A549 (cell line): ENCODE results near the gene DPEP3. TPM values are rescaled to one million over a fixed set of nuclear protein-coding genes. Genes with fewer than 3 reads are reported as not detected.

Source experiments
- ATAC-seq, 2 experiments: fragments of 200-7000 bp in 1 of 2; fragments of >200 bp in 1 of 2; cut with Nextera tagmentation in 1 of 2; cut with Tn5 transposase in 1 of 2; 3 replicates each; pipeline versions ENCODE4 v1.8.0 to v1.9.1; 2018 to 2020; ENCODE audit warnings: mild to moderate bottlenecking in 1 of 2, moderate library complexity in 1 of 2
- CTCF ChIA-PET: fragments of 300-600 bp; sonication (Branson Sonifier 250); formaldehyde crosslinking; extraction: SDS; loops from one replicate; lab custom pipeline; 2021; ENCODE audit warnings: antibody characterized with exemption, inconsistent platforms; lab: Yijun Ruan, JAX
- POLR2A ChIA-PET: fragments of 350-600 bp; formaldehyde crosslinking; extraction: SDS; loops from one replicate; lab custom pipeline; 2021; ENCODE audit warnings: antibody characterized with exemption, inconsistent platforms; lab: Yijun Ruan, JAX
- DNase-seq, 2 experiments: peaks; one replicate each; pipeline versions ENCODE4 v3.0.0 to v3.0.0-alpha.2; 2011 to 2016; ENCODE audit warnings: low read depth in 1 of 2, low spot score in 1 of 2
- FAIRE-seq: peaks from 2 replicates; lab custom pipeline; 2011; peaks lifted over from hg19 to GRCh38; lab: Jason Lieb, UNC
- H3K27ac ChIP-seq, 2 experiments: fragments of >200 bp; sonication (Bioruptor Twin); formaldehyde crosslinking; 3 replicates each; pipeline ENCODE4 v1.5.1; 2016 to 2017
- H3K4me1 ChIP-seq: fragments of >200 bp; sonication (Bioruptor Twin); formaldehyde crosslinking; 3 replicates; pipeline ENCODE4 v1.6.1; 2016
- H3K4me2 ChIP-seq: fragments of >200 bp; sonication (Bioruptor Twin); formaldehyde crosslinking; 3 replicates; pipeline ENCODE4 v1.6.1; 2016
- H3K4me3 ChIP-seq: fragments of >200 bp; sonication (Bioruptor Twin); formaldehyde crosslinking; 3 replicates; pipeline ENCODE4 v1.5.1; 2016
- H3K9me3 ChIP-seq: fragments of >200 bp; sonication (Bioruptor Twin); formaldehyde crosslinking; 3 replicates; pipeline ENCODE4 v1.6.1; 2016
- CEBPB ChIP-seq, 2 experiments: fragments of >200 bp in 1 of 2; sonication (Bioruptor Twin) in 1 of 2; formaldehyde crosslinking in 1 of 2; IDR thresholded peaks; 2 replicates each; pipeline ENCODE4 v1.6.1; 2012 to 2016
- CHD2 ChIP-seq: fragments of 150-350 bp; IDR thresholded peaks from 2 replicates; pipeline ENCODE4 v1.6.1; 2014; ENCODE audit warnings: low read length; ENCODE audit not compliant: partially characterized antibody
- CHD4 ChIP-seq: fragments of 200-600 bp; sonication (generic); IDR thresholded peaks from 2 replicates; pipeline ENCODE4 v1.6.1; 2016; ENCODE audit warnings: antibody characterized with exemption, mild to moderate bottlenecking, borderline replicate concordance
- CTCF ChIP-seq: fragments of >200 bp; sonication (Bioruptor Twin); formaldehyde crosslinking; IDR thresholded peaks from 3 replicates; pipeline ENCODE4 v1.5.1; 2016
- FOSL2 ChIP-seq, 2 experiments: fragments of 450-650 bp in 1 of 2; fragments of >200 bp in 1 of 2; sonication (Bioruptor Twin) in 1 of 2; formaldehyde crosslinking; IDR thresholded peaks; 2 replicates each; pipeline versions ENCODE4 v1.5.0 to v1.6.1; 2016 to 2020; ENCODE audit warnings: mild to moderate bottlenecking in 1 of 2, moderate library complexity in 1 of 2
- FOXS1 ChIP-seq: fragments of 250-450 bp; sonication (Bioruptor Pico); IDR thresholded peaks from 2 replicates; pipeline ENCODE4 v1.5.0; 2020; ENCODE audit warnings: mild to moderate bottlenecking, moderate library complexity
- HES2 ChIP-seq: fragments of >200 bp; sonication (Bioruptor Twin); formaldehyde crosslinking; IDR thresholded peaks from 2 replicates; pipeline ENCODE4 v1.6.1; 2016
- HEYL ChIP-seq: fragments of 250-450 bp; sonication (Bioruptor Pico); IDR thresholded peaks from 2 replicates; pipeline ENCODE4 v1.8.0; 2021; ENCODE audit warnings: mild to moderate bottlenecking, moderate library complexity
- HOXB5 ChIP-seq: fragments of 250-450 bp; sonication (Bioruptor Pico); IDR thresholded peaks from 2 replicates; pipeline ENCODE4 v1.5.0; 2020; ENCODE audit warnings: mild to moderate bottlenecking, moderate library complexity
- JUN ChIP-seq, 2 experiments: fragments of >200 bp; sonication (Bioruptor Twin); formaldehyde crosslinking; IDR thresholded peaks; 2 replicates in 1 of 2; 3 replicates in 1 of 2; pipeline ENCODE4 v1.6.1; 2016 to 2017
- MAX ChIP-seq: IDR thresholded peaks from 2 replicates; pipeline ENCODE4 v1.6.1; 2012
- NFE2L2 ChIP-seq: fragments of 150-350 bp; conservative IDR thresholded peaks from 2 replicates; pipeline ENCODE4 v1.6.1; 2014; ENCODE audit warnings: low read length
- NR3C1 ChIP-seq: fragments of >200 bp; sonication (Bioruptor Twin); formaldehyde crosslinking; IDR thresholded peaks from 3 replicates; pipeline ENCODE4 v1.6.1; 2017
- PBX3 ChIP-seq: IDR thresholded peaks from 2 replicates; pipeline ENCODE4 v1.6.1; 2012
- POLR2A ChIP-seq: IDR thresholded peaks from 2 replicates; pipeline ENCODE4 v1.6.1; 2012; ENCODE audit warnings: mild to moderate bottlenecking, low read length
- RAD21 ChIP-seq, 2 experiments: fragments of >200 bp in 1 of 2; sonication (Bioruptor Twin) in 1 of 2; formaldehyde crosslinking in 1 of 2; IDR thresholded peaks in 1 of 2; conservative IDR thresholded peaks in 1 of 2; 2 replicates in 1 of 2; 3 replicates in 1 of 2; pipeline ENCODE4 v1.6.1; 2012 to 2018; ENCODE audit warnings: inconsistent platforms in 1 of 2
- RARB ChIP-seq: fragments of 250-450 bp; sonication (Bioruptor Pico); IDR thresholded peaks from 2 replicates; pipeline ENCODE4 v1.8.0; 2021; ENCODE audit warnings: mild to moderate bottlenecking, moderate library complexity
- SMC3 ChIP-seq: fragments of >200 bp; sonication (Bioruptor Twin); formaldehyde crosslinking; IDR thresholded peaks from 3 replicates; pipeline ENCODE4 v1.6.1; 2018; ENCODE audit warnings: inconsistent platforms
- SREBF2 ChIP-seq: fragments of 450-650 bp; IDR thresholded peaks from 2 replicates; pipeline ENCODE4 v1.6.1; 2014; ENCODE audit warnings: mild to moderate bottlenecking, moderate library complexity
- TP53 ChIP-seq: fragments of 250-450 bp; sonication (Bioruptor Pico); IDR thresholded peaks from 2 replicates; pipeline ENCODE4 v1.5.0; 2021; ENCODE audit warnings: mild to moderate bottlenecking, moderate library complexity
- USF2 ChIP-seq: fragments of 450-650 bp; IDR thresholded peaks from 2 replicates; pipeline ENCODE4 v1.6.1; 2014; ENCODE audit warnings: antibody characterized with exemption
- ZNF302 ChIP-seq: fragments of 250-450 bp; sonication (Bioruptor Pico); IDR thresholded peaks from 2 replicates; pipeline ENCODE4 v1.9.0; 2021; ENCODE audit warnings: inconsistent platforms, mild to moderate bottlenecking, moderate library complexity
- WGBS: methylation state at CpG from one replicate; pipeline ENCODE4 v1.1.6; 2017; ENCODE audit errors: missing lambda C conversion rate; 5-methylcytosine and 5-hydroxymethylcytosine counted together
- polyA plus RNA-seq, 4 experiments: library from polyadenylated mRNA; depleted of rRNA in 3 of 4; stranded (reverse); fragments of >200 nt; fragmentation: RNase III in 1 of 4; extraction: RNeasy Plus Mini Kit Qiagen cat#74134 plus additional on column Dnase treatment in 1 of 4; gene quantifications; 2 replicates in 3 of 4; 3 replicates in 1 of 4; pipeline ENCODE4 v1.2.3, GENCODE V29; 2011 to 2017
- TF ChIP-seq, protein P1 (sequence below): fragments of >200 bp; sonication (Bioruptor Twin); formaldehyde crosslinking; IDR thresholded peaks from 3 replicates; pipeline ENCODE4 v1.6.1; 2016
- TF ChIP-seq, protein P2 (sequence below): fragments of 200-600 bp; sonication (generic); IDR thresholded peaks from 2 replicates; pipeline ENCODE4 v1.6.1; 2016; ENCODE audit warnings: antibody characterized with exemption, mild to moderate bottlenecking, moderate library complexity

The DPEP3 gene
- polyA plus RNA-seq, 2 of the 4 experiments (the other 2 are of a cell fraction): not detected

- Histone ChIP-seq H3K27ac (no peak overlapping the region), H3K4me1 (peaks cover 9% of the 10 kb centered on the region; the same call in 1 of the 3 replicates), H3K4me3 (no peak overlapping the region), H3K9me3 (no peaks in the 10 kb centered on the region), H3K4me2 (no peak overlapping the region)
- WGBS: 91% methylated on average over 13 of the region's 14 CpGs
- DNase-seq (no peak), ATAC-seq (no peak), FAIRE-seq (no peak)
- ChIA-PET CTCF (interaction anchor here (1.0 to 22.2 kb wide), 6 partner anchors 11 to 258 kb away, joined by 3 to 370 read pairs (median 8); partner anchors contain the start of genes EDC4 and NRN1L), POLR2A (no interaction called here)
- TF ChIP-seq SREBF2: no peak
- TF ChIP-seq USF2: no peak
- no peak for TF ChIP-seq CHD4
Observed at GRCh38 chr16:67930191-67930590, 50.1 kb downstream of the DPEP3 start.

DNA sequence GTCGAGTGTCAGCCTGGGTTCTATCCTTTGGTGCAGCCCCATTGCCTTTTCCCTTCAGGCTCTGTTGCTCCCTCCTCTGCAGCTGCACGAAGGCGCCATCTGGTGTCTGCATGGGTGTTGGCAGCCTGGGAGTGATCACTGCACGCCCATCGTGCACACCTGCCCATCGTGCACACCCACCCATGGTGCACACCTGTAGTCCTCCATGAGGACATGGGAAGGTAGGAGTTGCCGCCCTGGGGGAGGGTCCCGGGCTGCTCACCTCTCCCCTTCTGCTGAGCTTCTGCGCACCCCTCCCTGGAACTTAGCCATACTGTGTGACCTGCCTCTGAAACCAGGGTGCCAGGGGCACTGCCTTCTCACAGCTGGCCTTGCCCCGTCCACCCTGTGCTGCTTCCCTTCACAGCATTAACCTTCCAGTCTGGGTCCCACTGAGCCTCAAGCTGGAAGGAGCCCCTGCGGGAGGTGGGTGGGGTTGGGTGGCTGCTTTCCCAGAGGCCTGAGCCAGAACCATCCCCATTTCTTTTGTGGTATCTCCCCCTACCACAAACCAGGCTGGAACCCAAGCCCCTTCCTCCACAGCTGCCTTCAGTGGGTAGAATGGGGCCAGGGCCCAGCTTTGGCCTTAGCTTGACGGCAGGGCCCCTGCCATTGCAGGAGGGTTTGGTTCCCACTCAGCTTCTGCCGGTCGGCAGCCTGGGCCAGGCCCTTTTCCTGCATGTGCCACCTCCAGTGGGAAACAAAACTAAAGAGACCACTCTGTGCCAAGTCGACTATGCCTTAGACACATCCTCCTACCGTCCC lies 51.5 kb downstream of the DPEP3 start:
- CTCF ChIA-PET: interaction anchor here (0.6 to 22.2 kb wide), 37 partner anchors 8 to 438 kb away, joined by 3 to 370 read pairs (median 5); partner anchors contain the start of genes EDC4, LCAT, NRN1L and PSKH1
- Histone ChIP-seq H3K4me3 (no peak overlapping the region), H3K4me1 (no peaks in the 10 kb centered on the region), H3K4me2 (no peak overlapping the region), H3K9me3 (no peaks in the 10 kb centered on the region), H3K27ac (no peak overlapping the region)
- ATAC-seq (peak; percentile 70 to 88), FAIRE-seq (no peak), DNase-seq (peak; percentile 66 to 91)
- POLR2A ChIA-PET: no interaction called here
- WGBS: 36% methylated on average over 16 of the region's 16 CpGs
- TF ChIP-seq NR3C1 (no peak), ZNF302 (CRISPR knock-in tag) (no peak), JUN (IDR thresholded peaks at IDR 0.05) (peak in 1 of 2 experiments; percentile 36; a peak in 1 of 5 replicates), CHD2 (no peak), TP53 (no peak), NFE2L2 (no peak), SMC3 (peak; percentile 78), CTCF (peak; percentile 87), MAX (peak; percentile 22; the same call in 1 of the 2 replicates), POLR2A (no peak), FOSL2 (IDR thresholded peaks at IDR 0.05) (no peak), FOSL2 (CRISPR knock-in tag; IDR thresholded peaks at IDR 0.05) (no peak), CEBPB (IDR thresholded peaks at IDR 0.05) (no peak), FOXS1 (no peak), HOXB5 (CRISPR knock-in tag) (0 out of 2 replicates have a peak, but pooled peaks have one; percentile 14), HES2 (no peak), PBX3 (no peak), HEYL (no peak), RAD21 (conservative IDR thresholded peaks at IDR 0.05 in 1 of 2, IDR thresholded peaks at IDR 0.05 in 1 of 2) (peak; percentile 80 to 90), RARB (no peak)
- TF ChIP-seq, protein P1, sequence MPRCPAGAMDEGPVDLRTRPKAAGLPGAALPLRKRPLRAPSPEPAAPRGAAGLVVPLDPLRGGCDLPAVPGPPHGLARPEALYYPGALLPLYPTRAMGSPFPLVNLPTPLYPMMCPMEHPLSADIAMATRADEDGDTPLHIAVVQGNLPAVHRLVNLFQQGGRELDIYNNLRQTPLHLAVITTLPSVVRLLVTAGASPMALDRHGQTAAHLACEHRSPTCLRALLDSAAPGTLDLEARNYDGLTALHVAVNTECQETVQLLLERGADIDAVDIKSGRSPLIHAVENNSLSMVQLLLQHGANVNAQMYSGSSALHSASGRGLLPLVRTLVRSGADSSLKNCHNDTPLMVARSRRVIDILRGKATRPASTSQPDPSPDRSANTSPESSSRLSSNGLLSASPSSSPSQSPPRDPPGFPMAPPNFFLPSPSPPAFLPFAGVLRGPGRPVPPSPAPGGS: no peak
- TF ChIP-seq, protein P2, sequence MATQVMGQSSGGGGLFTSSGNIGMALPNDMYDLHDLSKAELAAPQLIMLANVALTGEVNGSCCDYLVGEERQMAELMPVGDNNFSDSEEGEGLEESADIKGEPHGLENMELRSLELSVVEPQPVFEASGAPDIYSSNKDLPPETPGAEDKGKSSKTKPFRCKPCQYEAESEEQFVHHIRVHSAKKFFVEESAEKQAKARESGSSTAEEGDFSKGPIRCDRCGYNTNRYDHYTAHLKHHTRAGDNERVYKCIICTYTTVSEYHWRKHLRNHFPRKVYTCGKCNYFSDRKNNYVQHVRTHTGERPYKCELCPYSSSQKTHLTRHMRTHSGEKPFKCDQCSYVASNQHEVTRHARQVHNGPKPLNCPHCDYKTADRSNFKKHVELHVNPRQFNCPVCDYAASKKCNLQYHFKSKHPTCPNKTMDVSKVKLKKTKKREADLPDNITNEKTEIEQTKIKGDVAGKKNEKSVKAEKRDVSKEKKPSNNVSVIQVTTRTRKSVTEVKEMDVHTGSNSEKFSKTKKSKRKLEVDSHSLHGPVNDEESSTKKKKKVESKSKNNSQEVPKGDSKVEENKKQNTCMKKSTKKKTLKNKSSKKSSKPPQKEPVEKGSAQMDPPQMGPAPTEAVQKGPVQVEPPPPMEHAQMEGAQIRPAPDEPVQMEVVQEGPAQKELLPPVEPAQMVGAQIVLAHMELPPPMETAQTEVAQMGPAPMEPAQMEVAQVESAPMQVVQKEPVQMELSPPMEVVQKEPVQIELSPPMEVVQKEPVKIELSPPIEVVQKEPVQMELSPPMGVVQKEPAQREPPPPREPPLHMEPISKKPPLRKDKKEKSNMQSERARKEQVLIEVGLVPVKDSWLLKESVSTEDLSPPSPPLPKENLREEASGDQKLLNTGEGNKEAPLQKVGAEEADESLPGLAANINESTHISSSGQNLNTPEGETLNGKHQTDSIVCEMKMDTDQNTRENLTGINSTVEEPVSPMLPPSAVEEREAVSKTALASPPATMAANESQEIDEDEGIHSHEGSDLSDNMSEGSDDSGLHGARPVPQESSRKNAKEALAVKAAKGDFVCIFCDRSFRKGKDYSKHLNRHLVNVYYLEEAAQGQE: no peak
